Measurements from ENCODE around the gene CPN2.

CPN2 gene

DNA sequence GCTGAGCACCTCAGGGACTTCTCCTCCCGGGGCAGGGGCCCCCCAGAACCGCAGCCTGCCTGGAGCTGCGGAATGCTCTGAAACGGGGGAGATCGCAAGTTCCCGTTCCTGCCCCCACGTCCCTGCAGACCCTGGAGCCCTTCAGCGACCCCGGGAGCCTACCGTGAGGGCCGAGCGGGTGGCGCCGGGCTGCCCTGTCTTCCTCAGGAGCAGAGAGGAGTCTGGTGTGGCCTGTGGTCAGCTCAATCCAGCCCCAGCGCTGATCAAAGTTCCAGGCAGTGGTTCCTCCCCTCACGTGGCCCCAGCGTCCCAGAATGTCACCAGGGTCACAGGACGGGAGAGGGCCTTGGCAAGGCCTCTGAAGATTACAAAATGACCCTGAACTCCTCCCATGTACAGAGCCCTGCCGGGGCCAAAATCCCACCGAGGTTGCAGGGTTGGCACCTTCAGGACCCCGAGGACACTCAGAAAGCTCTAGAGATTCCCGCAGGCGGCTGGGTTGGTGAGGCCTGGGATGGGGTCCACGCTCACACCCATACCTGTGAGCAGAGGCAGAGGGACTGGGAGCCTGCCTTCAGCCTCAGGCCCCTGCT, at the start of gene CPN2:
Gene CPN2 (minus strand): TSS at position 249 of the 593 bp plus-strand sequence. CDS start 8,626 bp downstream, outside the sequence.
- DNase-seq (ENCODE audit: low read depth in 2 of 2): no peak

GRCh38 chr3:194399874-194400411, 48.8 kb upstream of the CPN2 start:
- no peak for DNase-seq (ENCODE audit: low read depth in 2 of 2)

GRCh38 chr3:194399166-194399565, 48.0 kb upstream of the CPN2 start, which contains the start of gene GP5:
TSS of gene GP5 (minus strand) at chr3:194399266. CDS start at chr3:194398282, 984 bp downstream.
- DNase-seq (ENCODE audit: low read depth in 2 of 2): no peak

- no peak for DNase-seq (ENCODE audit: low read depth in 2 of 2)
These were observed 46.7 kb upstream of the CPN2 start for GRCh38 chr3:194397757-194398312.

GRCh38 chr3:194396859-194397756, 46.0 kb upstream of the CPN2 start:
- DNase-seq (ENCODE audit: low read depth in 2 of 2): no peak

DNA sequence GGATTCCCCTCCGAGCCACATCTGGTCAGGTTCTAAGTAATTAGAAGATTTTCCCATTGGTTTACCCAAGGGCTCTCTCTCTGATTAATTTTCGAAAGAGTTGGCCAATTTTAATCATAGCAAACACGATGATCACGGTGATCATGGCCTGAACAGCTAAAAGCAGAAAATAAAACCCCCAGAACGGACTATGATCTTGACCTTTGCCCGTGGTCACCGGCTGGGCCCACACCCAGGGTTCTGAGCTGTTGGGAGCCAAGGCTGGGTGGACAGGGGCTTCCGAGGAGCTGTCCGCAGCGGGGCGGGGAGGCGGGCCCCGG, 45.4 kb upstream of the CPN2 start:
- no peak for DNase-seq (ENCODE audit: low read depth in 2 of 2)

- DNase-seq (ENCODE audit: low read depth in 2 of 2): peak in 1 of 2 donors; percentile 43
These were observed 44.8 kb upstream of the CPN2 start for GRCh38 chr3:194395778-194396538.

- no peak for DNase-seq (ENCODE audit: low read depth in 2 of 2)
These were observed 44.1 kb upstream of the CPN2 start for GRCh38 chr3:194395212-194395611.

GRCh38 chr3:194392576-194392975, 41.4 kb upstream of the CPN2 start:
- DNase-seq (ENCODE audit: low read depth in 2 of 2): no peak

GRCh38 chr3:194390835-194391234, 39.7 kb upstream of the CPN2 start:
- DNase-seq (ENCODE audit: low read depth in 2 of 2): no peak

- DNase-seq (ENCODE audit: low read depth in 2 of 2): no peak
These were observed 38.1 kb upstream of the CPN2 start for GRCh38 chr3:194389269-194389668.

DNA sequence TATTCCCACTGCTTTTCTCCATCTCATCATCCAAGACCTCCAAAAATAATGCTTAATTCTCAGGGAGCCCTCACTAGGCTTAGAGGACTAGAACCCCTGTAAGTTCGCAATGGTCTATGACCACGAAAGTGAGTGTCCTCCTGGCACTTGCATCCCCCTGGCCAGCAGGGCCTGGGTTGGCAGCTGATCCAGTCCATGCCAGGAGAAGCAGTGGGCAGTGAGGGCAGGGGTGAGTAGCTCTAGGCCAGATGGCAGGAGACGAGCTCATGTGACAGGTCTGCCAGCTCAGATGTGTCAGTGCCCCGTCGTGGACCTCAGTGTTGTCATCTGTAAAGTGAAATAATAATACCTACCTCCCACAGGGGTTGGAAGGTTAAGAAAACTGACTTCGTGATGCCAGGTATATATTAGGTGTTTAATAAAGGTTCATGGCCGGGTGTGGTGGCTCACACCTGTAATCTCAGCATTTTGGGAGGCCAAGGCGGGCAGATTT, 36.8 kb upstream of the CPN2 start:
- no peak for DNase-seq (ENCODE audit: low read depth in 2 of 2)

GRCh38 chr3:194387276-194387675, 36.1 kb upstream of the CPN2 start:
- no peak for DNase-seq (ENCODE audit: low read depth in 2 of 2)

DNA sequence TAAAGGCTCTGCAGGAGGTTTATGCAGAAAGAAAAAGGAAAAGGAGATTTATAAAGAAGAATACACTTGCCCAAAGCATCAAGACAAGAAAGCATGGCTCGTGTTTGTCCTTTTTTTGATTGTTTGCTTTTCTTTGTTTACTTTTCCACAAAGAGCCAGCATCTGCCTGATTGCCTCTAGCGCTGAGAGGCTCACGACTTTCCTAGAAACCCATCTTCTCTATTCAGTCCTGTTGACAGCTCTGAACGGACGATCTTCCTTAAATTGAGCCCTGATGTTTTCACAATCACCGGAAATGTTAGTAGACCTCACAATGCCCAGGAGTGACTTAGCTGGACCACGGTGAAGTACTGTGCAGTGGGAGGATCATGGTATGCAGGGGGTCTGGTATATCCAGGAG, 35.5 kb upstream of the CPN2 start:
- no peak for DNase-seq (ENCODE audit: low read depth in 2 of 2)

- no peak for DNase-seq (ENCODE audit: low read depth in 2 of 2)
These were observed 34.9 kb upstream of the CPN2 start for GRCh38 chr3:194386066-194386465.

- DNase-seq (ENCODE audit: low read depth in 2 of 2): no peak
These were observed 33.5 kb upstream of the CPN2 start for GRCh38 chr3:194384569-194385001.

DNA sequence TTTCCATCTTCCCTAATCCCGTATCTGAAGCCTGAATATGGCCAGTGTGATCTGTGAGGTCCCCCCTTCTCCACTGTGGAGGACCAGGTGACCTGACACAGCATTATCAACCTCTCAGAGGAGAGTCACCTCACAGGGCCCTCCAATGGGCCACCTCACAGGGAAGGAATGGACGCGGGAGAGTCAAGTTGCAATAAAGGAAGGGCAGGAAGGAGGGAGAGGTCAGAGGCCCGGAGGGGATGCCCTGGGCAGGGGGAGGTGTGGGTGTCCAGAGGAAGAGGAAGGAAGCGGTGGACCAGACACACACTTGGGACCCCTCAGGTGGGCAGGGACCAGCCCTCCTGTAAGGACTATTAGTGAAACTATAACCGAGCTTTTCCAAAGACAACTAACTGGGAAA, 33.0 kb upstream of the CPN2 start:
- no peak for DNase-seq (ENCODE audit: low read depth in 2 of 2)

DNA sequence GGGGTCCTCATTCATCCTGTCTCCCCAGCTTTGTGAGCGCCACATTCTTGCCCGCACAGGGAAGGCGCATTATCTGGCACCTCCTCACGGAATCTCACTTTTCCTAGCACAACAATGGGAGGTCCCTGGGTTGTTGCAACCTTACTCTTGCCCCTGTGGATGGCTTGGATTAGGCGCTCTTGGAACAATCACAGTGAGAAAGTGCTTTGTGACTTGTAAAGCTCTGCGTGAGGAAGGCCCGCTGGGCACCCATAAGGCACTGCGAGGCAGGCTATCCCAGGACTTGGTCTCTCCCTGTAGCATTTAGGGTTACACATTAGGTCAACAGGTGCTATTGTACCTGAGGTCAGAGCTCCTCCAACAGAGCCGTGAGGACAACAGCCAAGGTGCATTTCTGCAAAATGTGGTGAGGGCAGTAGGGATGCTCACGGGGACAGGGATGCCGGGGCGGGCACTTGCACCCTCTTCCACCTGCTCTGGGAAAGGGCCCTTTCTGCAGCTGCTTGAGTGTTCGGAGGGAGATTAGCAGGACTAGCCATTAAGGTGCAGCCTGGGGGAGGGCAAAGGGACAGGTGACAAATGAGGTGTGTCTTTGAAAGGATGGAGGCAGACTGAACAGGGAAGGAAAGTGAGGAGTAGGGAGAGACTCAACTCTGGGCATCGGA, 32.3 kb upstream of the CPN2 start:
- DNase-seq (ENCODE audit: low read depth in 2 of 2): no peak

GRCh38 chr3:194382892-194383223, 31.7 kb upstream of the CPN2 start:
- no peak for DNase-seq (ENCODE audit: low read depth in 2 of 2)

DNA sequence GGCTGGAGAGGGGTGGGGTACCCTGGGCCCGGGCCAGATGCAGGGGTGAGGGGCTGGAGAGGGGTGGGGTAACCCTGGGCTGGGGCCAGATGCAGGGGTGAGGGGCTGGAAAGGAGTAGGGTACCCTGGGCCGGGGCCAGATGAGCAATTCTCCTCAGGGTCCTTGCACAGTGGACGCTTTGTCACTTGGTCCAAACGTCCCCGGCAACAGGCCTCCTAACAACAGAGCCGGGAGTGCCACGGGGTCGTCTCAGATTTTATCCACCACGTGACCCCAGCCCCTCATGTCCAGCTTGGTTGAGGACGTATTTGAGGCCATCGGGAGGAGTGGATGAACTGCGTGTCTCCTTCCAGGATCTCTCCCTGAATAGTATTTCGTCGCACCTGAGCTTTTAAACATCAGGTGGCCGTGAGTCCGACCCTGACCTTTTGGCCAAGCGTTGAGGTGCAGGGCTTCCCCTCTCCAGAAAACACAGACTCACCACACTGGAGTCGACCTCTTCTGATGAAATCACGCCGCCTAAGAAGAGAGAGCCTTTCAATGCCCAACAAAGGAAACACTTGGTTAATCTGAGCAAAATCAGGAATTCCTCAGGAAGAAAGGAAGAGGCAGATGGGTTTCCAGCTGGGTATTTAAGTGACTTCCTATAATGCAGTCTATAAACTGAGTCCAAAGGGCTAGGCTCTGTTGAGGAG, 31.2 kb upstream of the CPN2 start:
- no peak for DNase-seq (ENCODE audit: low read depth in 2 of 2)

DNA sequence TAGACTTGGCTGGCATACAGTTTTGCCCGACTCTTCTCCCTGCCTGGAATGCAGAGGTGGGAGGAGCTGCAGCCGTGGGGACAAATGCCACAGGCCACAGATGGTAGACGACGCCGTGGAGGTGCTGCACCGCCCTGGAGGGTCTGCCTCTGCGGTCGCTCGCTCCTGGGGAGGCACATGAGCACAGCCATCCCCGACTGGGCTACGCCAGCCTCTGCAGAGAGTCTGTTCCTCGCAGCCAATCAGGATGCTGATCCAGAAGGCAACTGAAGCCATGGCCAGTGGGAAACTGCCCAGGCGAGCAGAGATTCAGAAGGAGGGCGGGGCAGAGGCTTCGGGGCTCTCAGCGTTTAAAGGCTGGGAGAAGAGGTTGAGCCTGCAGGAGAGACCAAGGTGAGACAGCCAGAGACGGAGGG, 30.3 kb upstream of the CPN2 start:
- DNase-seq (ENCODE audit: low read depth in 2 of 2): no peak

Measured in activated CD4-positive, alpha-beta T cell treated with anti-CD3 and anti-CD28 coated beads for 24 hours (primary cell).